ENCODE results near the gene AMZ2.
A peak's percentile ranks its signal among the peaks of the same experiment; 100 is the strongest.

AMZ2 gene

DNA sequence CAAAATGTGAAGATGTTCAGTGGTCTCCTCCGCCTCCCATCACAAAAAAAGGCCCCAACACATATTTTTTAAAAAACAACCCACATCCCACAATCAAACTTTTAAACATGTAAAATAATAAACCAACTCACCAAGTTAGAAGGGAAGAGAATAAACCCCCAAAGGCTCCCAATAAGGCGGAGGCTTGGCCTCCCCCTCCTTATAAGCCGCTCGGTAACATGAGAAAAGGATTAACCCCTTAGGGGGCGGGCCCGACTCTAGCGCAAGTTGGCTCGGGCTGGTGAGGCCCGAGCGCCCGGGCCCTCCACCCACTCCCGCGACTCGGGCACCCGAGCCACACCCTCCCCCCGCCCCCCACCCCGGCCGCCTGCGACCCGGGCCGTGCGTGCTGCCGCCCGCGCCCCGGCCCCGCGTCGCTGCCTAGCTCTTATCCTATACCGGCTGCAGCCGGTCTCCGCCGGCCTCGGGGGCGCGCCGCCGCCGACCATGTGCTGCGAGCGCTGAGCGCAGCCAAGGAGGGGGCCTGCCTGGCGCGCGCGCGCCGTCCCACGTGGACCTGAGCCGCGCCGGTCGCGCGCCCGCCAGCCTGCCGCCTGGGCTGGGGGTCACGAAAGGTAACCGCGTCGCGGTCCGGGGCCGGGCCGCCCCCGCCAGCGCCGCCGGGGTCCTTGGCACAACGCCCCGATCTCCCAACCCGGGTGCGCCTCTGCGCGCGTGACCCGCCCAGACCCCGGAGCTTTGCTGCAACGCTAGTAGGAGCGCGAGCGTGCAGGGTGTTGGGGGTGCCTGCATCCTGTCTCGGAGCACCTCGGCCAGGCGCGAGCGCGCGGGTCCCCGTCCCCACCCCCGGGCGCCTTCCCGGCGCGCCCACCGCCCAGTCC, 43.4 kb downstream of the AMZ2 start, which contains the start of the genes ARSG and SLC16A6:
ARSG (plus strand) TSS at position 541 of the 881 bp plus-strand sequence. CDS start 15,999 bp downstream, outside the sequence.
SLC16A6 (minus strand) TSS at position 173 of the 881 bp plus-strand sequence. CDS start 12,807 bp downstream, outside the sequence.
- DNase-seq (ENCODE audit: low read depth) = peak; percentile 70

GRCh38 chr17:68291836-68292688, 44.2 kb downstream of the AMZ2 start:
- DNase-seq (ENCODE audit: low read depth) = peak; percentile 85

GRCh38 chr17:68292689-68293040, 44.8 kb downstream of the AMZ2 start:
- no peak for DNase-seq (ENCODE audit: low read depth)

DNA sequence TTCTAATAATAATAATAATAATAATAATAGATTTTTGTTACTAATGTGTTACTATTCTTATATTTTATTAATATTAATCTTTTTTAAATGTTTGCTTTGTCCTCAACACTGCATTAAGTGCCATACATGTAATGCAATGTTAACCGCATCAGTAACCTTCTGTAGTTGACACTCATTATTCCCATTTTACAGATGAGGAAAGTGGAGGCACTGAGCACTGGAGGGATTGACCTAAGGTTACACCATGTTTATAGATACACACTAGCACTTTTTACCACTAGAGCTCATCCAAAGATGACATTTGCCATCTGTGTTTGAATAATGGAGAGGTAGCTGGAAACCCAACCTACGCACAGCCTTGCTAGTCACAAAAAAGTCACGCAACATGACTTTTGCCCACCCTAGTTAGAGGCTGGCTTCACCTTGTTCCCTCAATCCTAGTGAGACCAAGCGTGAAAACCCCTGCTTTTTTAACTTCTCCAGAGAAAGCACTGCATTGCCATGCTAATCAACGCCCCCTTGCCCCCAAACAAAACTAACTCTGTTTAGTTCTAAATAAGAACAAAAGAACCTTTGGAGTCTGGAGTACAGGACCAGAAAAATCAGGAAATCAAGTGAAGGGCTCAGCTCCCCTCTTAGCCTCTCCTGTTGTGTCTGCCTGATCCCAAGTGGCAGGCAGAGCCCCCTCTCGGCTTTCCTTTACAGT, 45.8 kb downstream of the AMZ2 start:
- no peak for DNase-seq (ENCODE audit: low read depth)

- no peak for DNase-seq (ENCODE audit: low read depth)
Observed at GRCh38 chr17:68294196-68294555, 46.3 kb downstream of the AMZ2 start.

- DNase-seq (ENCODE audit: low read depth) = no peak
Observed at GRCh38 chr17:68294617-68295016, 46.8 kb downstream of the AMZ2 start.

DNA sequence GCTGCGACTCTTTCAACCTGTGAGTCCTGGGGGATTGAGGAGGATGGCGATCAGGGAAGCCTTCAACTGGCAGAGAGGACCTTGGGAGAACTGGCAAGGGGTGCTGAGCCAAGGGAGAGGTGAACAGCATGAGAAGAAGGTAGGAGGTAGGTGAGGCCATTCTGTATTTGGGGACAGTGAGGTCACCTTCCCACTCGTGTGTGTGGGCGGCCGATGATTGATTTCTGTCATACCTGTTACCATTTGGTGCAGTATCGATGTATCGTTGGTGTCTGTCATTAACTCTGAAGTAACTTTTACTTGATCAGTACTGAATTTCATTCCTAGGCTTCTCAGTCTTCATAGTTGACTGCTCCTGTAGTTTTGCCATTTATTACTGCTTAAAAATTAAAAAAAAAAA, 47.2 kb downstream of the AMZ2 start:
- no peak for DNase-seq (ENCODE audit: low read depth)

DNA sequence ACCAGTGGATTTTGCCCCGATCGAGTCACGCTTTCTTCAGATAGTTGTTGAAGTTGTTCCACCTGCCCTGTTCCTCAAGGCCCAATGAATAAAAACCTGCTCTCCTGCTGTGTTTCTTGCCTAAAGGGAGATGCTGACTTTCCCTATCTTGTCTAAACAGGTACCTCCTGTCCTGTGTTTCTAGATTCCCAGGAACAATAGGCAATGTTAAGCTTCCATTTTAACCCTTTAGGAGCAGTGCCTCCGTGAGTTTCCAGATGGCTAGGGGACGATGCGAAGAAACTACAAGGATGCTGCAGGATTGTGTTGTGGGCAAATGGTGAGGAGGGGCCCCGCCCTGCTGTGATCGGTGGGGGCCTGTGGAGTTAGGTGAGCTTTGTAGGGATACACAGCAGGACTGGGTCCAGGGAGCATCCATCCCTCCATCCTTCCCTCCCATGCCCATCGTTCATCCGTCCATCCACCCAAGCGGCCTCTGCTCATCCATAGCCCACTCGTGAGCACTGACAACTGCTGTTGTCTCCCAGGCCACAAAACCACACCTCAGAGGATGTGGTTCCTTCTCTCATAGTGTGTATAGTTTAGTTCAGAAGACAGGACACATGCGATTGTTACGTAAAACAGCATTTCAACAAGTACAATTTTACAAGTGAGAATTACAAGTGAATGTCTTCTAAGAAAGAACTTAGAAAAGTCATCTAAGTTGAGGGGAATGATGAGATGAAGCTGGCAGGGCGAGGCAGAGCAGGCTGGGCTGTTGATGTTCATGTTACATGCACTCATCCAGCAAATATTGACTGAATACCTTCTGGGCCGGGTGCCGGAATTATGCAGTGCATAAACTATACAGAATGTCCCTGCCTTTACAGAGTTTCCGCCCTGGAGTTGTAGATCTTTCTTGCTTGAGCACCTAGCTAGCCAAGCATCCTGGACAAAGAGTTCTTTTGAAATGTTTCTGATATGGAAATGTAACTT, 48.7 kb downstream of the AMZ2 start:
- peak; percentile 32 for DNase-seq (ENCODE audit: low read depth)

- DNase-seq (ENCODE audit: low read depth) = no peak
Observed at GRCh38 chr17:68297195-68297594, 49.4 kb downstream of the AMZ2 start.

GRCh38 chr17:68298601-68299000, 50.8 kb downstream of the AMZ2 start:
- DNase-seq (ENCODE audit: low read depth) = no peak

DNA sequence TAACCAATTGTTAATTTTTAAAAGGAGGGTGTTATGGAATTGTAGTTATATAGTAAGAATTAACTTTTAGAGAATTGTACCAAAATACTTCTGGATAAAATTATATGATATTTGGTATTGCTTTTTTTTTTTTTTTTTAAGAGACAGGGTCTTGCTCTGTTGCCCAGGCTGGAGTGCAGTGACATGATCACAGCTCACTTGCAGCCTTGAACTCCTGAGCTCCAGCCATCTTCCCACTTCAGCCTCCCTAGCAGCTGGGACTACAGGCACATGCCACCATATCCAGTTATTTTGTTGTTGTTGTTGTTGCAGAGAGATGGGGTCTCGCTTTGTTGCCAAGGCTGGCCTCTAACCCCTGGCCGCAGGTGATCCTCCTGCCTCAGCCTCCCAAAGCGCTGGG, 52.0 kb downstream of the AMZ2 start:
- no peak for DNase-seq (ENCODE audit: low read depth)

DNA sequence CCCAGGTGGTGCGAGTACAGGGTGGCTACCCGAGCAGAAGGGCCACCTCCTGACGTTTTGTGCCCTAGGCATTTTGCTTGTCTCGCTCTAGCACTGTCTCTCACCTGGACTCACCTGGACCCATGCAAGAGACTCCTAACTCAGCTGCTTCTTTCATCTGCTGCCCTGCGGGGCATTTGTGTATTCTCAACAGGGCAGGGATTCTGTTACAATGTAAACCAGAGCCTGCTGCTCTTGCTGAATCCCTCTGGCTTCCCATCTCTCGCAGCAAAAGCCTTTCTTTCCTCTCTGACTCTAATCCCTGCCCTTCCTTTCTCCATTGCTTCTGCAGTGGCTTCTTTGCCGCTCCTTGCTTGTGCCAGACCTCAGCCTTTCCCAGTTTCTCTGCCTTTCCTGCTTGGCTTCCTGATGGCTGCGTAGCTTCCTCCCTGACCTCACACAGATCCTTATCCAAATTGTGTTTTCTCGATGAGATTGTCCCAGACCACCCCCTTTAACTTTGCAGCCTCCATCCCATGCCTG, 53.7 kb downstream of the AMZ2 start:
- DNase-seq (ENCODE audit: low read depth) = no peak

DNA sequence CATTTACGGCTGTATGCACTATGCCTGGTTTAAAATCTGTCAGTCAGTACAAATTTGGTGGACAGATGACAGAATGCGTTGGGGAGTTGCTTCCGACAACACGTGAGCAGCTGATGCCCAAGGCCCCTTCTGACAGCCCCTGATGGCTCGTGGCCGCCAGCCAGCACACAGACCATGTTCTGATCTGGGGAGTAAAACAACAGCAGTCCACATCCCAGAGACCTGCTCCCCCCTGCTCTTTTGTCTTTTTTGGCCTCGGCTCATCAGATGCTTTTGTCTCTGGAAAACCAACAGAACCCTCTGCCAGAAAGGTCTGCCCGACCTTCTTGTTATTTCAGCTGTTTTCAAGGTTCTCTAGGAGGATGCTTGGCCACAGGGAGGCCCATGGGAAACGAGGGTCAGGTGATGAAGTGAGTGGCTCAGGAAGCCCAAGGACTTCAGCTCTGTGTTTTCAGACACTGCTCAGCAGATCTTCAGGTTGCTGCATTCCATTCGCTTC, 54.3 kb downstream of the AMZ2 start:
- DNase-seq (ENCODE audit: low read depth) = no peak

DNA sequence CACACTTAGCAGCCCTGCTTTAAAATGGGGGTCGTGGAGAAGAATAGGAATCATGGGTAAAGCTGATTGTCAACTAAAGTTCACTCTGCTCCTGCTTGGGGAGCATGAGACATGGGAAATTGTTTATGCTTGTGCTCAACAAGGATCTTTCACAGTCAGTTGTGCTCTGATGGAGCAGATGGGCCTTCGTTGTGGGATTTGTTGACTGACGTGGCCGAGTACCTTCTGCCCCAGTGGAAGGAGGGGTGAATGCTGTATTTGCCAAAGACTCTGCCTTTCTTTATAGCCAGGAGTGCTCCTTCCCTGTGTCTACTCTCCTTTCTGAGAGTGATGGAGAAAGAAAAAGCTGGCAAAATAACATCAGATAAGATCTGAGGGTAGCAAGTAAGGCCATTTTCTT, 54.8 kb downstream of the AMZ2 start:
- DNase-seq (ENCODE audit: low read depth) = no peak

DNA sequence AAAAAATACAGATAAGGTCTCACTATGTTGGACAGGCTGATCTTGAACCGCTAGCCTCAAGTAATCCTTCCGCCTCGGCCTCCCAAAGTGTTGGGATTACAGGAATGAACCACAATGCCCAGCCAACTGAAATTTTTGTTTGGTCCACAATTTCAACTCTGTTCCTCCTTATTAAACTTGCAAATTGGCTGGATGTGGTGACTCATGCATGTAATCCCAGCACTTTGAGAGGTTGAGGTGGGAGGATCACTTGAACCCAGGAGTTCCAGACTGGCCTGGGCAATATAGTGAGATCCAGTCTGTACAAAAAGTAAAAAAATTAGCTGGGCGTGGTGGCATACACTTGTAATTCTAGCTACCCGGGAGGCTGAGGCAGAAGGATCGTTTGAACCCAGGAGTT, 56.9 kb downstream of the AMZ2 start:
- no peak for DNase-seq (ENCODE audit: low read depth)

DNA sequence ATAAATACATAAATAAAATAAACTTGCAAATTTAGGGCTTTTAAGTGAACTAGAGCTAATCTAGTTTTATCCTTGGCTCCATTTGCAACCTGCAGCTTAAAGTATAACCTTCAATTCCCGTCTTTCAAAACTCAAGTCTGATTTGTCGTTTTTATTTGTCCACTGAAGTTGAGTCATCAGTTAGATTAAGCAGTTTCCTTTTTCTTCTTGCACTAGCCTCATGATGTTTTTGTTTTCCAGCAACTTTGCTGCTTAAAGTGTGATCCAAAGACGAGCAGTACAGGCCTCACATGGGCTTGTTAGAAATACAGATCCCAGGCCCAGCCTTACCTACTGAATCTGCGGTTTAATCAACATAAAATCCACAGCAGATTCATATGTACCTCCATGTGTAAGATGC, 57.3 kb downstream of the AMZ2 start:
- DNase-seq (ENCODE audit: low read depth) = no peak
